Effector memory CD4-positive, alpha-beta T cell (primary cell): ENCODE data around the gene CFAP46.
"Not testable (repeated sequence)": the region's sequence is repeated elsewhere in the genome, so short reads cannot be mapped to it uniquely, and the experiment has no call there.

Source experiments
- DNase-seq, 3 donors: peaks; one replicate each; pipeline ENCODE4 v3.0.0-alpha.2; 2020
- H3K27ac ChIP-seq: 2 replicates; pipeline ENCODE4 v1.7.0; 2013; ENCODE audit warnings: mild to moderate bottlenecking, low read length, moderate library complexity; ENCODE audit not compliant: insufficient read depth, poor library complexity, severe bottlenecking
- H3K27me3 ChIP-seq: replicated peaks from 2 replicates; pipeline ENCODE4 v1.7.0; 2013; ENCODE audit warnings: mild to moderate bottlenecking, low read length; ENCODE audit not compliant: insufficient read depth, control insufficient read depth, poor library complexity, severe bottlenecking
- H3K36me3 ChIP-seq: 2 replicates; pipeline ENCODE4 v1.7.0; 2013; ENCODE audit warnings: mild to moderate bottlenecking, low read length, moderate library complexity; ENCODE audit not compliant: control insufficient read depth, insufficient read depth
- H3K4me1 ChIP-seq: 2 replicates; pipeline ENCODE4 v1.7.0; 2013; ENCODE audit warnings: low read length, mild to moderate bottlenecking; ENCODE audit not compliant: control insufficient read depth, insufficient read depth, poor library complexity, severe bottlenecking
- H3K4me3 ChIP-seq: 2 replicates; pipeline ENCODE4 v1.7.0; 2013; ENCODE audit warnings: low read length, low read depth, mild to moderate bottlenecking; ENCODE audit not compliant: insufficient read depth, poor library complexity, severe bottlenecking
- H3K9me3 ChIP-seq: 2 replicates; pipeline ENCODE4 v1.7.0; 2013; ENCODE audit warnings: mild to moderate bottlenecking, low read length, moderate library complexity; ENCODE audit not compliant: control insufficient read depth

CFAP46 gene

DNA sequence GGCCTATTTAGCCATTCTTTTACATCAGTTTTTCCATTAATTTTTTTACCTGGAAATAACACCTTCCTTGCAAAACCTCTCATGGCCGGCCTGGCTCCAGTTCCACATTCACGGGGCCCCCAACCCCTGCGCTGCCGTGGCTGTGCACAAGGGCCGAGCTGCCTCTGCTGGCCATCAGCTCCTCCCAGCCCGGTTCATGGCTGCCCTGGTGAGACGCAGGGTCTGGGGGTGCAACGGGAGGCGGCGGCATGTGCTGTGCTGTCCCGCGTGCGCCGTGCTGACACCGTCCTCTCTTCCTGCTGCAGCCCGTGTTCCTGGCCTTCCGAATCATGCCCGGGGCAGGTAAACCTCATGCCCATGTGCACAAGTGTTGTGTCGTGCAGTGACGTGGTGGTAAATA is 160.8 kb downstream of the CFAP46 start:
- peaks cover 18% of the 10 kb centered on the region for H3K27me3 ChIP-seq
- no peak overlapping the region for H3K4me3 ChIP-seq
- no peaks in the 10 kb centered on the region for H3K9me3 ChIP-seq
- no peak for DNase-seq
- H3K27ac ChIP-seq, result no peak overlapping the region
- H3K36me3 ChIP-seq, result peaks cover 15% of the 10 kb centered on the region
- peaks cover 4% of the 10 kb centered on the region for H3K4me1 ChIP-seq

DNA sequence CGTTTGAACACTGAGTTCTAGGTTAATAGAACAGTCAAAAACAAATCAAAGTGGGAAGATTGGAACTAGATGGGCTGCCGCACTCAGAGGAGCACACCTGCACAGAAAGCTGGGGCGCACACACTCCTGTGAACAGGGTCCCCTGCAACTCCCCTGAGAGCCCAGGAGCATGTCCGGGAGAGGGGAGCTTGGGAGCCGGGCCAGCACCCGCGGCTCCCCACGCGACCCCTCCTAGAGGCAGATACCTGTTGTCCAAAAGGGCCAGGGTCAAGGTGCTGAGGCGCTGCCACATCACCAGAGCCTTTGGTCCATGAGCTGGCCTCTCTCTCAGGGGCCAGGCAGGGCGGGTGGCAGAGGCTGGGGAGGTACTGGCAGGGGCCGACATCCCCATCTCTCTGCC is 162.0 kb downstream of the CFAP46 start:
- Histone ChIP-seq H3K36me3 (peaks cover 15% of the 10 kb centered on the region), H3K4me1 (no peaks in the 10 kb centered on the region), H3K27me3 (peaks cover 14% of the 10 kb centered on the region), H3K9me3 (no peaks in the 10 kb centered on the region), H3K27ac (no peak overlapping the region), H3K4me3 (no peak overlapping the region)
- no peak for DNase-seq

DNA sequence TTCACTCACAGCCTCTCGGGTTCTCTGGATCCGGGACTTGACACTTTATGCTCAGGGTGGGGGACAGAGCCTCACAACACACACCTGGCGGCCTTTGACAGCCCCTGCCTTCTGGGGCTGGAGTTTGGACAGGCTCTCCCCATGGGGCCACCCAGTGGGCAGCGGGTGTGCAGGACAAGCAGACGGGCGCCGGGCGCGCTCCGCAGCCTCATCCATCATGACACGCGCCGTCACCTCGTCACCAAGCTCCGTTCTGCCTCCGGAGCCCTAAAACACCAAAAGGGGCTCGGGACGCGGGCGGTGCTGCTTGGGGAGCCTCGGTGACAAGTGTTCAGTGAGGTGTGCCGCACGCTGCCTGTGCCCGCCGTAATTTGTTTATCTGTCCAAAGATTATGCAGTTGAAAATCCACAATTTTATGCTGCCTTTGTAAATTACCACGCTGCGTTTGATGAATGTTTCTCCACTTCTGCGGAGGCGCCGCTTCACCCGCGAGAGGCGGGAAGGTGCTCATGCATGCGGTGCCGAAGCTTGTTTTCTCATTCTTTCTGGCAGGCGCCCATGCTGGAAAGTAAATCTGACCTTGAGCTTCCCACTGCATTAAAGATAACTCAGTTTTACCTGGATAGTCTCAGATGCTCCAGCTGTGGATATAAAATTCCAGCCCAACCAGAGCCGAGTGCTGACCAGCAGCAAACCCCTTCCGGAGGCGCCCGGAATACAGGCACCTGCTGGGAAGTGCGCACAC is 162.6 kb downstream of the CFAP46 start:
- peaks cover 15% of the 10 kb centered on the region for H3K36me3 ChIP-seq
- H3K27me3 ChIP-seq, result peaks cover 9% of the 10 kb centered on the region
- no peak for DNase-seq
- no peak overlapping the region for H3K4me3 ChIP-seq
- H3K4me1 ChIP-seq, result no peaks in the 10 kb centered on the region
- no peak overlapping the region for H3K27ac ChIP-seq
- H3K9me3 ChIP-seq, result no peaks in the 10 kb centered on the region

DNA sequence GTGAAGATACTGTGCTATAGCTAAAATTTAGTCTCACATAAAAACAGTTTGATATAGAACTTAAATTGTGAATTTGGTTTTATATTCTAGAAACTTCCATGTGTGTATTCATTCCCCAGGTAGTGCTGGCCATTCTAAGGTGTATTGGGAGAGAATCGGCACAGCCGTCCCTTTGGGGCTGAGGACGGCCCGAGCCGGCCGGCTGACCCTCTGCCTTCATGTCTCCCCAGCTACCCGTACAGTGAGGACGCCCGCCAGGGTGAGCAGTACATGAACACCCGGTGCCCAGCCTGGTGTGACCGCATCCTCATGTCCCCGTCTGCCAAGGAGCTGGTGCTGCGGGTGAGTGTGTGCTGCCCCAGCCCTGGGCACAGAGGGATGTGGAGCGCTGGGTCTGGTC is 164.9 kb downstream of the CFAP46 start:
- no peak for DNase-seq
- no peak overlapping the region for H3K4me3 ChIP-seq
- H3K36me3 ChIP-seq, result peaks cover 15% of the 10 kb centered on the region

DNA sequence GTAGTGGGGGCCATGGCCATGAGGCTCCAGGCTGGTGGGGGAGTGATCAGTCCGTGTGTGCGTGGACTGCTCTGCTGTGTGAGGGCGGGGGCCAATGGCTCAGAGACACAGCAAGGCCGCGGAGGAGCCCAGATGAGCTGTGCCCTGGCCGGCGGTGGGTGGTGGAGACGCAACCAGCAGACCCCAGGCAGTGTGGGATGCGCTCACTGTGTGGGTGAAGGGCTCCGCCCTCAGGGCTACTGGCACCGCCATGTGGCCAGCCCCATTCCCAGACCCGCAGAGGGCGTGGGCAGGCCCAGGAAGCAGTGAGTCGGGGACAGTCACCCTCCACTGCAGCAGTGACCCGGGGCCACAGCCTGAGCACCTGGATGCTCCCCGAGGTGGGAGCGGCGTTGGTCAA is 165.5 kb downstream of the CFAP46 start:
- no peaks in the 10 kb centered on the region for H3K27me3 ChIP-seq
- H3K27ac ChIP-seq, result no peak overlapping the region
- no peak for DNase-seq
- H3K9me3 ChIP-seq, result no peaks in the 10 kb centered on the region
- no peak overlapping the region for H3K4me3 ChIP-seq
- no peaks in the 10 kb centered on the region for H3K4me1 ChIP-seq
- H3K36me3 ChIP-seq, result peaks cover 15% of the 10 kb centered on the region

More for the DNA sequence above, 164.9 kb downstream of the CFAP46 start:
- Histone ChIP-seq H3K9me3 (no peaks in the 10 kb centered on the region), H3K27me3 (no peaks in the 10 kb centered on the region), H3K27ac (no peak overlapping the region), H3K4me1 (no peaks in the 10 kb centered on the region)

DNA sequence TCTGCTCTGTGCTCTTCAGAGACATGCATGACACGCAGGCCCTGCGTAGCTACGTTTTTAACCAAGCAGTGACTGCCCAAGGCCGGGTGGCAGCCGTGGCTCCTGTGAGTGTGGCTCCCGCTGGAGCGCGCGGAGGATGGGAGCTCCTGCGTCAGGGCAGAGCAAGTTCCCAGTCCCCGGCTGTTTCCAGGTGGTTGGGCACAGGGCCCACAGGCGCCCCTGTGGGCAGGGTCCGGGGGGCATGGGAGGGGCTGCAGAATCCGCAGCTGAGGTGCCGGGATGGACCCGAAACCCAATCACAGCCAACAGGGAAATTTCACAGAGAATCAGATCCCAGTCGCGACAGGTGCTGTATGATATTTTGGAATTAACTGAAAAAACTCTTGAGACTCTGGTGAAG is 166.2 kb downstream of the CFAP46 start:
- no peaks in the 10 kb centered on the region for H3K4me1 ChIP-seq
- no peak overlapping the region for H3K27ac ChIP-seq
- no peak for DNase-seq
- peaks cover 15% of the 10 kb centered on the region for H3K36me3 ChIP-seq
- no peaks in the 10 kb centered on the region for H3K9me3 ChIP-seq
- no peaks in the 10 kb centered on the region for H3K27me3 ChIP-seq
- no peak overlapping the region for H3K4me3 ChIP-seq

DNA sequence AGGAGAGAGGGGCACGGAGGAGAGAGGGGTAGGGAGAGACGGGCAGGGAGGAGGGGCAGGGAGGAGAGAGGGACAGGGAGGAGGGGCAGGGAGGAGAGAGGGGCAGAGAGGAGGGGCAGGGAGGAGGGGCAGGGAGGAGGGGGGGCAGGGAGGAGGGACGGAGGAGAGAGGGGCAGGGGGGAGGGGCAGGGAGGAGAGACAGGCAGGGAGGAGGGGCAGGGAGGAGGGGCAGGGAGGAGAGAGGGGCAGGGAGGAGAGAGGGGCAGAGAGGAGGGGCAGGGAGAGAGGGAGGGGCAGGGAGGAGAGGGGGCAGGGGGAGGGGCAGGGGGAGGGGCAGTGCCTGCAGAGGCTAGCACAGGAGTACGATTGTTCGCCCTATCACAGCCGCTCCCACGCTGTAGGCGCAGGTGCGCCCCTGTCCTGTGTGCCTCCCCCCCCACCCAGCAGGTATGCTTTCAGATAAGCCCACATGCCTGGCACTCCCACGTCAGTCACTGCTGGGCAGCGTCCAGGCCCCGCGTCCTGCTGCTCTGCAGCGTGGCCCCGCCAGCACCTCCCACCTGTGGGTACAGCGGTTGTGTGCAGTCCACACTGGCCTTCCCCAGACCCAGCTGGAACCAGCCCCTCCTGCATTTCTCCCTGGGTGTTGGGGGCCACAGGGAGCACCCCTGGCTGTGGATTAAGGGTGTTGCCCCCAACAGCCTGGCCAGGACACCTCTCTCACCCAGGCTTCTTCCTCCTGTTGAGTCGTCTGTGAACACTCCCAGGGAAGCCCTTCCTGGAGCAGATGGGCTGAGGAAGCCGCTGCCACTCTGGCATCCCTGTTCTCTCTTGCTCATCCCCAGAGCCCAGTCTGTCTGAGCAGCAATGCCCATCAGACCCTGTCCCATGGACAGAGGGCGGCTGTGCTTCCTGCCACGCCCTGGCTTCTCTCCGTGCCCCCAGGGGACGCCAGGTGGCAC is 167.2 kb downstream of the CFAP46 start:
- no peak overlapping the region for H3K4me3 ChIP-seq
- H3K9me3 ChIP-seq, result no peaks in the 10 kb centered on the region
- no peak overlapping the region for H3K27ac ChIP-seq
- H3K27me3 ChIP-seq, result no peaks in the 10 kb centered on the region
- no peaks in the 10 kb centered on the region for H3K4me1 ChIP-seq
- peaks cover 15% of the 10 kb centered on the region for H3K36me3 ChIP-seq
- DNase-seq, result no peak

DNA sequence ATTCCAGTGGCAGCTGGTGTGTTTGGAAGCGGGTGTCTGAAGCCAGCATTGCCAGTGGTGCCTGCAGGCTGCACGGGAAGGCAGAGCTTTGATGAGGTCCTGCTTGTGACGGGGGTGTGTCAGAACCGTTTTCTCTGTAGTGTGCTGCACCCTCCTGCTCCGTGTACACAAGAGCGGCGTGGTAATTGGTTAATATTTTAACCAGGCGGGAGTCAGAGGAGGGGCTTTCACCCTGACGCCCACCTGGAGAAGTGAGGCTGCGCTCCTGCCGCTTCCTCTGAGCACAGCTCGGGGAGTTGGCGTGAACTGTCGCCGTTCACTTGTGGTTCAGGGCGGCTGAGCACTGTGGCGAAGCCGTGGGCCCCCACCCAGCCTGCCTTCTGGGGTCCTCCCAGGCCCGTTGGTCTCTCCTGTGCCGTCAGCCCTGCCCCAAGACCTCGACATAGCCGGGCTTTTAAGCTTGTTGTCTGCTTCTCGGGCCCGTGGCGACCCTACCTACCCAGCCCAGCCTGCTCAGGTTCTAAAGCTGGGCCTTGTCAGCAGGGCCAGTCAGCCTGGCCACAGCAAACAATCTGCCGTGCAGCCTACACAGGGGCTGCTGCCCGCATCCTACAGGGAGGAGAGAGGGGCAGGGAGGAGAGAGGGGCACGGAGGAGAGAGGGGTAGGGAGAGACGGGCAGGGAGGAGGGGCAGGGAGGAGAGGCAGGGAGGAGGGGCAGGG is 168.0 kb downstream of the CFAP46 start:
- peaks cover 12% of the 10 kb centered on the region for H3K36me3 ChIP-seq
- no peaks in the 10 kb centered on the region for H3K27me3 ChIP-seq
- no peak overlapping the region for H3K4me3 ChIP-seq
- H3K27ac ChIP-seq, result no peak overlapping the region
- no peaks in the 10 kb centered on the region for H3K9me3 ChIP-seq
- no peaks in the 10 kb centered on the region for H3K4me1 ChIP-seq
- DNase-seq, result no peak

DNA sequence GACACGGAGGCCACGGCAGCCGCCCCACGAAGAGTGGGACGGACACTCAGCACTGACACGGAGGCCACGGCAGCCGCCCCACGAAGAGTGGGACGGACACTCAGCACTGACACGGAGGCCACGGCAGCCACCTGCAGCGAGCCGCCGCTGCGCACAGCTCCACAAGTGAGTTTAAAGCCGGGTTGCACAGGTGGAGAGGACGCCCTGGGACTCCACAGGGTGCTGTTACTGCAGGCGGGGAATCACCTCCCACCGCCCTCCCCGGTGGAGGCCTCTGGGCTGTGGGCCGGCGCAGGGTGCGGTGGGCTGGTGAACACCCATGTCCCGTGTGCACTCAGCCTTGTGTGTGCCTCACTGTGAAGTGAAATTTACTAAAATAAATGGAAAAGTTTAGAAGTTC is 169.6 kb downstream of the CFAP46 start:
- DNase-seq, H3K4me3 ChIP-seq, H3K4me1 ChIP-seq, H3K27me3 ChIP-seq, H3K9me3 ChIP-seq, H3K36me3 ChIP-seq, H3K27ac ChIP-seq: not testable (repeated sequence)
